Measurements from ENCODE around the gene SHB. TPM values are rescaled to one million over a fixed set of nuclear protein-coding genes. Genes with fewer than 3 reads are reported as not detected.
A peak's percentile ranks its signal among the peaks of the same experiment; 100 is the strongest.

Gene SHB
- total and polyA plus RNA-seq, 4 donors = 6.2 to 16.1 (median 11.6) TPM

DNA sequence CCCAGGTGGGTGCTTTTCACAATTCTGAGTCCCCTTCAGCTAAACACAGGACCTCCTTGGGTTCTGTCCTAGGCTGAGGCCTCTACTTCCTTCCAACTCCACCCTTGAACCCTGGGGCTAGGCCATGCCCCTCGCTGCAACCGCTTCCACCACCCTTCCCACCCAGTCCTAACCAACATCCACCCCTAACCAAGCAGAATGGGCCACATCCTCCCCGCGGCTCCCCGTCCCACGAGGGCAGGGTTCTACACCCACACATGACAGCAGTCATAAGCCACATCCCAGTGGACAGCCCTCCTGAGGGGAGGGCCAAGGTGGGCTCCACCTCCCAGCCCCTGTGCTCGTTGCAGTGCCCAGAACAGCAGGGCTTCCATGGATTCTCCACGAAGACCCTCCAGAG, 65.8 kb downstream of the SHB start:
- no peak for DNase-seq (ENCODE audit: low read depth in 4 of 6, low spot score in 6 of 6)
- 81% methylated on average over 8 of the region's 8 CpGs for WGBS (ENCODE audit: insufficient coverage)
- peaks cover 54% of the 10 kb centered on the region for H3K4me1 ChIP-seq (ENCODE audit: control insufficient read depth, insufficient read depth, low read length)
- H3K36me3 ChIP-seq (ENCODE audit: control insufficient read depth, insufficient read depth, low read length) = peaks cover 12% of the 10 kb centered on the region
- H3K4me3 ChIP-seq (ENCODE audit: low read depth, low read length) = no peak overlapping the region
- no peaks in the 10 kb centered on the region for H3K9me3 ChIP-seq (ENCODE audit: control insufficient read depth, insufficient read depth, low read length)
- H3K27ac ChIP-seq (ENCODE audit: low read depth, low read length) = no peak overlapping the region
- no peaks in the 10 kb centered on the region for H3K27me3 ChIP-seq (ENCODE audit: control insufficient read depth, insufficient read depth, low read length)

GRCh38 chr9:38001430-38001829, 67.6 kb downstream of the SHB start:
- Histone ChIP-seq H3K4me1 (ENCODE audit: control insufficient read depth, insufficient read depth, low read length) (peaks cover 54% of the 10 kb centered on the region), H3K27ac (ENCODE audit: low read depth, low read length) (no peak overlapping the region), H3K36me3 (ENCODE audit: control insufficient read depth, insufficient read depth, low read length) (peaks cover 12% of the 10 kb centered on the region), H3K9me3 (ENCODE audit: control insufficient read depth, insufficient read depth, low read length) (no peaks in the 10 kb centered on the region), H3K4me3 (ENCODE audit: low read depth, low read length) (no peak overlapping the region), H3K27me3 (ENCODE audit: control insufficient read depth, insufficient read depth, low read length) (no peaks in the 10 kb centered on the region)
- no peak for DNase-seq (ENCODE audit: low read depth in 4 of 6, low spot score in 6 of 6)
- WGBS (ENCODE audit: insufficient coverage) = 100% methylated on average over 3 of the region's 7 CpGs

DNA sequence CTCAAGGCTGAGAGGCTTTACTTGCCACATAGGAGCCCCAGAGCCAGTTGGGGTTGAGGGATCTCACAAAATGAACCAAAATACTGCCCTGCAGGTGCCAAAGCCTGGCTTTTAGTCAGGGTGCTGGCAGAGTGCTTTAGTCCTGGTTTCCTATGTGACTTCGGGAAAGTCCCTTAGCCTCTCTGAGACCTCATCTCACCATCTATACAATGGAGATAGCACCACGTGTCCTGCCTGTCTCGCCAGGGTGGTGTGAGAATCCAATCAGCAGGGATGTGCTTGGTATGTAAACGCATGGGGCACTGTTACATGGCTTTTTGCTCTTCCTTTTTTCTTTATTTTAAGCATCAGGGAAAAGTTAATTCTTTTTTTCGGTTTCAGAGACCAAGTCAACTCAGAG, 68.3 kb downstream of the SHB start:
- H3K27me3 ChIP-seq (ENCODE audit: control insufficient read depth, insufficient read depth, low read length) = no peaks in the 10 kb centered on the region
- no peaks in the 10 kb centered on the region for H3K9me3 ChIP-seq (ENCODE audit: control insufficient read depth, insufficient read depth, low read length)
- WGBS (ENCODE audit: insufficient coverage) = no CpG with 5 or more reads among the region's 5 CpGs
- no peak for DNase-seq (ENCODE audit: low read depth in 4 of 6, low spot score in 6 of 6)
- peaks cover 12% of the 10 kb centered on the region for H3K36me3 ChIP-seq (ENCODE audit: control insufficient read depth, insufficient read depth, low read length)
- no peak overlapping the region for H3K27ac ChIP-seq (ENCODE audit: low read depth, low read length)
- H3K4me1 ChIP-seq (ENCODE audit: control insufficient read depth, insufficient read depth, low read length) = peaks cover 54% of the 10 kb centered on the region
- H3K4me3 ChIP-seq (ENCODE audit: low read depth, low read length) = no peak overlapping the region

DNA sequence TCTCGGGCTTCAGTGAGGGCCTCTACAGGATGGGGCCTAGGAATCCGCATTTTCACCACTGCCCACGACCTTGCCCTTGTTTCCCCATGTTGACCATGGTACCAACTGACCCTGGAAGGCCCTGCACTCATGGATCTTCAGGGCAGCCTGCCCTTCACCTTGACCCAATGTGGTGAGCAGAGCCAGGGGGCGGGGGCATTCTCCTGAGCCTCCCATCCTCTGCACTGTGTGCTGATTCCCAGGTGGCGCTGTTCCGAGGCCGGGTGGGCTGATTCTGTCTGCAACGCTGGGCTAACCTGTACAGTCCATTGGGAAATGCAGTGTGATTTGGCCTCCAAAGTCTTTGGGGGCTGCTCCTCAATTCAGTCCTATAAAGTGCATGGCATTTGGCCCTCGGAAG, 68.7 kb downstream of the SHB start:
- 92% methylated on average over 9 of the region's 9 CpGs for WGBS (ENCODE audit: insufficient coverage)
- Histone ChIP-seq H3K9me3 (ENCODE audit: control insufficient read depth, insufficient read depth, low read length) (no peaks in the 10 kb centered on the region), H3K27ac (ENCODE audit: low read depth, low read length) (no peak overlapping the region), H3K27me3 (ENCODE audit: control insufficient read depth, insufficient read depth, low read length) (no peaks in the 10 kb centered on the region), H3K4me1 (ENCODE audit: control insufficient read depth, insufficient read depth, low read length) (peaks cover 57% of the 10 kb centered on the region), H3K36me3 (ENCODE audit: control insufficient read depth, insufficient read depth, low read length) (peaks cover 12% of the 10 kb centered on the region), H3K4me3 (ENCODE audit: low read depth, low read length) (no peak overlapping the region)
- no peak for DNase-seq (ENCODE audit: low read depth in 4 of 6, low spot score in 6 of 6)

- WGBS (ENCODE audit: insufficient coverage) = 58% methylated on average over 11 of the region's 11 CpGs
- DNase-seq (ENCODE audit: low read depth in 4 of 6, low spot score in 6 of 6) = peak in 2 of 6 donors; percentile 61 to 62
- Histone ChIP-seq H3K27ac (ENCODE audit: low read depth, low read length) (peak overlapping the region; percentile 58), H3K27me3 (ENCODE audit: control insufficient read depth, insufficient read depth, low read length) (no peaks in the 10 kb centered on the region), H3K4me1 (ENCODE audit: control insufficient read depth, insufficient read depth, low read length) (peaks cover 62% of the 10 kb centered on the region), H3K4me3 (ENCODE audit: low read depth, low read length) (no peak overlapping the region), H3K36me3 (ENCODE audit: control insufficient read depth, insufficient read depth, low read length) (peaks cover 9% of the 10 kb centered on the region), H3K9me3 (ENCODE audit: control insufficient read depth, insufficient read depth, low read length) (no peaks in the 10 kb centered on the region)
These were observed 69.3 kb downstream of the SHB start for GRCh38 chr9:37999588-38000189.

DNA sequence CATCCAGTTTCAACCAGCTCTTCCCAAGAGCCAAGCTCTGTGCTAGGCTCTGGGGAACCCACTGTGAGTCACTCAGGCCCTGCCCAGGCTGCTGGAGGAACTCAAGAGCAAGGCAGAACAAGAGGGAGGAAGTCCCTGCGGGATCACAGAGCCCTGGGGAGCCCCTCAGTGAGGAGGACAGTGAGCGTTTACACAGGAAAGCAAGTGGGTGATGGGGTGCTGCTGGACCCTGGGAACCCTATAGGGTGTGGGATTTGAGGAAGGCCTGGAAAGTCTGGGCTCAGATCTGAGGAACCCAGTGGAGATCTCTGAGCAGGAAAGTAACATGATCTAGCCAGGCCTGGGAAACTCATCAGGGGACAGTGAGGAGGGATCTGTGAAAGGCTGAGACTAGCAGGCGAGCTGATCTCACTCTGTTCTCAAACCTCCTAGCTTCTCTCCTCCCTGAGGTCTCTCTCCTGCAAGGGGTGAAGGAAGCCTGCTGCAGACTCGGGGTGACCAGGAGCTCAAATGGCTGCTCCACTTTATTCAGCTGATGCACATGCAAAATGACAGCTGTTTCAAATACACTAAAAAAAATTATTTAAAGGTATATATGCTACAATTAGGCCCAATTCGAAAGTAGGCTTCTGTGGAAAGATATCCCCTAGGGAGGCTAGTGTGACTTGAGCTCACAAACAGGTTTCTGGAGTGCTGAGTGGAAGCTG, 70.0 kb downstream of the SHB start:
- Histone ChIP-seq H3K9me3 (ENCODE audit: control insufficient read depth, insufficient read depth, low read length) (no peaks in the 10 kb centered on the region), H3K27me3 (ENCODE audit: control insufficient read depth, insufficient read depth, low read length) (no peaks in the 10 kb centered on the region), H3K36me3 (ENCODE audit: control insufficient read depth, insufficient read depth, low read length) (peaks cover 3% of the 10 kb centered on the region), H3K4me3 (ENCODE audit: low read depth, low read length) (no peak overlapping the region), H3K27ac (ENCODE audit: low read depth, low read length) (peak overlapping the region; percentile 58), H3K4me1 (ENCODE audit: control insufficient read depth, insufficient read depth, low read length) (peaks cover 56% of the 10 kb centered on the region)
- 79% methylated on average over 3 of the region's 5 CpGs for WGBS (ENCODE audit: insufficient coverage)
- no peak for DNase-seq (ENCODE audit: low read depth in 4 of 6, low spot score in 6 of 6)

GRCh38 chr9:37997636-37998374, 71.2 kb downstream of the SHB start:
- Histone ChIP-seq H3K27ac (ENCODE audit: low read depth, low read length) (peak overlapping the region; percentile 10), H3K4me3 (ENCODE audit: low read depth, low read length) (no peak overlapping the region), H3K27me3 (ENCODE audit: control insufficient read depth, insufficient read depth, low read length) (no peaks in the 10 kb centered on the region), H3K4me1 (ENCODE audit: control insufficient read depth, insufficient read depth, low read length) (peaks cover 59% of the 10 kb centered on the region), H3K9me3 (ENCODE audit: control insufficient read depth, insufficient read depth, low read length) (no peaks in the 10 kb centered on the region), H3K36me3 (ENCODE audit: control insufficient read depth, insufficient read depth, low read length) (no peaks in the 10 kb centered on the region)
- peak in 2 of 6 donors; percentile 64 to 67 for DNase-seq (ENCODE audit: low read depth in 4 of 6, low spot score in 6 of 6)
- WGBS (ENCODE audit: insufficient coverage) = 27% methylated on average over 14 of the region's 15 CpGs

- no peaks in the 10 kb centered on the region for H3K9me3 ChIP-seq (ENCODE audit: control insufficient read depth, insufficient read depth, low read length)
- H3K36me3 ChIP-seq (ENCODE audit: control insufficient read depth, insufficient read depth, low read length) = no peaks in the 10 kb centered on the region
- no peak overlapping the region for H3K4me3 ChIP-seq (ENCODE audit: low read depth, low read length)
- H3K27me3 ChIP-seq (ENCODE audit: control insufficient read depth, insufficient read depth, low read length) = no peaks in the 10 kb centered on the region
- peaks cover 59% of the 10 kb centered on the region for H3K4me1 ChIP-seq (ENCODE audit: control insufficient read depth, insufficient read depth, low read length)
- no peak overlapping the region for H3K27ac ChIP-seq (ENCODE audit: low read depth, low read length)
- WGBS (ENCODE audit: insufficient coverage) = 92% methylated on average over 3 of the region's 4 CpGs
- DNase-seq (ENCODE audit: low read depth in 4 of 6, low spot score in 6 of 6) = no peak
These were observed 72.2 kb downstream of the SHB start for GRCh38 chr9:37996819-37997217.

- WGBS (ENCODE audit: insufficient coverage) = 79% methylated on average over 4 of the region's 5 CpGs
- no peak overlapping the region for H3K4me3 ChIP-seq (ENCODE audit: low read depth, low read length)
- no peak overlapping the region for H3K27ac ChIP-seq (ENCODE audit: low read depth, low read length)
- H3K9me3 ChIP-seq (ENCODE audit: control insufficient read depth, insufficient read depth, low read length) = no peaks in the 10 kb centered on the region
- no peaks in the 10 kb centered on the region for H3K27me3 ChIP-seq (ENCODE audit: control insufficient read depth, insufficient read depth, low read length)
- H3K4me1 ChIP-seq (ENCODE audit: control insufficient read depth, insufficient read depth, low read length) = peaks cover 59% of the 10 kb centered on the region
- no peak for DNase-seq (ENCODE audit: low read depth in 4 of 6, low spot score in 6 of 6)
- no peaks in the 10 kb centered on the region for H3K36me3 ChIP-seq (ENCODE audit: control insufficient read depth, insufficient read depth, low read length)
These were observed 72.8 kb downstream of the SHB start for GRCh38 chr9:37995961-37996818.

Measured in spinal cord (tissue), 10 donors.